ENCODE measurements around the gene MEX3D.

DNA sequence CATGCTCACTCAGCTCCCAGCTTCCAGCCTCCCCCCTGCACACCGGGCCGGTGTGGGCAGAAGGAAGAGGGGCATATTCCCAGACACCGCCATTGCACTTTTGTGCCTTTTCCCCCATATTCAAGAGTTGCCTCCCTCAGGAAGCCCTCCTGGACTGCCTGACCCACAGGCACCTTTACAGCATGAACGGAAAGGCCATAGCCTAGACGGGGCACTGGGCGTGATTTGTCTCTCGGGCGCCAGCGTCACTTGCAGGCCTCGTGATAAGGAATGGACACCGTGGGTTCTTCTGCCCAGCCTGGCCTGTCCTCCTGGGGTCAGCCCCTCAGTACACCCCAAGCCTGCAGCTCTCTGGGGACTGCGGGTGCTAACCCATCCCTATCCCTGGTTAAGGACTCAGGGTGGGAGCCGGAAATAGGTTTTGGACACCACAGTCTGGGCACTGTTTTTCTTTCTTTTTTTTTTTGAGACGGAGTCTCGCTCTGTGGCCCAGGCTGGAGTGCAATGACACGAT, 38.1 kb upstream of the MEX3D start:
- TF ChIP-seq, protein P1, sequence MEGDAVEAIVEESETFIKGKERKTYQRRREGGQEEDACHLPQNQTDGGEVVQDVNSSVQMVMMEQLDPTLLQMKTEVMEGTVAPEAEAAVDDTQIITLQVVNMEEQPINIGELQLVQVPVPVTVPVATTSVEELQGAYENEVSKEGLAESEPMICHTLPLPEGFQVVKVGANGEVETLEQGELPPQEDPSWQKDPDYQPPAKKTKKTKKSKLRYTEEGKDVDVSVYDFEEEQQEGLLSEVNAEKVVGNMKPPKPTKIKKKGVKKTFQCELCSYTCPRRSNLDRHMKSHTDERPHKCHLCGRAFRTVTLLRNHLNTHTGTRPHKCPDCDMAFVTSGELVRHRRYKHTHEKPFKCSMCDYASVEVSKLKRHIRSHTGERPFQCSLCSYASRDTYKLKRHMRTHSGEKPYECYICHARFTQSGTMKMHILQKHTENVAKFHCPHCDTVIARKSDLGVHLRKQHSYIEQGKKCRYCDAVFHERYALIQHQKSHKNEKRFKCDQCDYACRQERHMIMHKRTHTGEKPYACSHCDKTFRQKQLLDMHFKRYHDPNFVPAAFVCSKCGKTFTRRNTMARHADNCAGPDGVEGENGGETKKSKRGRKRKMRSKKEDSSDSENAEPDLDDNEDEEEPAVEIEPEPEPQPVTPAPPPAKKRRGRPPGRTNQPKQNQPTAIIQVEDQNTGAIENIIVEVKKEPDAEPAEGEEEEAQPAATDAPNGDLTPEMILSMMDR (IDR thresholded peaks at IDR 0.05) = no peak
- TF ChIP-seq POLR2A (IDR thresholded peaks at IDR 0.05) (no peak), POLR2AphosphoS5 (IDR thresholded peaks at IDR 0.05) (no peak), EP300 (IDR thresholded peaks at IDR 0.05) (no peak)

All from gastroesophageal sphincter (tissue), 3 donors.